GM23338 (cell line): ENCODE measurements around the gene RAB4A. TPM values are rescaled to one million over a fixed set of nuclear protein-coding genes. Genes with fewer than 3 reads are reported as not detected.

ENCODE experiments used
- ATAC-seq: fragments of 200-7000 bp; cut with Tn5 transposase; 3 replicates; pipeline ENCODE4 v1.9.1; 2020
- DNase-seq: peaks from one replicate; pipeline ENCODE4 v3.0.0-alpha.2; 2015; ENCODE audit warnings: low spot score
- H2AFZ ChIP-seq: fragments of 200-600 bp; sonication (generic); 2 replicates; pipeline ENCODE4 v1.8.0; 2016; ENCODE audit warnings: antibody characterized with exemption, mild to moderate bottlenecking, moderate library complexity
- H3F3A ChIP-seq: fragments of 200-600 bp; sonication (generic); replicated peaks from 2 replicates; pipeline ENCODE4 v1.8.0; 2017; ENCODE audit warnings: antibody characterized with exemption, mixed run types, low read depth
- H3K27ac ChIP-seq: fragments of 200-600 bp; sonication (generic); 2 replicates; pipeline ENCODE4 v1.6.1; 2016; ENCODE audit warnings: low read depth
- H3K27me3 ChIP-seq: fragments of 200-600 bp; sonication (generic); 2 replicates; pipeline ENCODE4 v1.8.0; 2016; ENCODE audit warnings: mild to moderate bottlenecking, mixed run types, moderate library complexity; ENCODE audit not compliant: insufficient read depth
- H3K36me3 ChIP-seq: fragments of 200-600 bp; sonication (generic); 2 replicates; pipeline ENCODE4 v1.8.0; 2016; ENCODE audit warnings: mild to moderate bottlenecking; ENCODE audit not compliant: insufficient read depth
- H3K4me1 ChIP-seq: fragments of 200-600 bp; sonication (generic); 2 replicates; pipeline ENCODE4 v1.8.0; 2016; ENCODE audit warnings: mild to moderate bottlenecking, moderate library complexity; ENCODE audit not compliant: insufficient read depth
- H3K4me2 ChIP-seq: fragments of 200-600 bp; sonication (generic); 2 replicates; pipeline ENCODE4 v1.7.1; 2017; ENCODE audit warnings: mixed run types
- H3K4me3 ChIP-seq: fragments of 200-600 bp; sonication (generic); 2 replicates; pipeline ENCODE4 v1.6.1; 2016; ENCODE audit warnings: mixed run types
- H3K79me2 ChIP-seq: fragments of 200-600 bp; sonication (generic); replicated peaks from 2 replicates; pipeline ENCODE4 v1.8.0; 2017; ENCODE audit warnings: mild to moderate bottlenecking; ENCODE audit not compliant: insufficient read depth
- H3K9me2 ChIP-seq: fragments of 200-600 bp; sonication (generic); 2 replicates; pipeline ENCODE4 v1.8.0; 2017; ENCODE audit not compliant: insufficient read depth
- H4K20me1 ChIP-seq: fragments of 200-600 bp; sonication (generic); replicated peaks from 2 replicates; pipeline ENCODE4 v1.8.0; 2017; ENCODE audit warnings: mild to moderate bottlenecking; ENCODE audit not compliant: insufficient read depth
- H3K27ac Mint-ChIP-seq: 2 replicates; pipeline ENCODE4 v1.8.0; 2020; ENCODE audit warnings: inconsistent platforms, mild to moderate bottlenecking, moderate library complexity, mixed read lengths
- H3K27me3 Mint-ChIP-seq: 3 replicates; pipeline ENCODE4 v1.8.0; 2022; ENCODE audit warnings: low read depth, mild to moderate bottlenecking, moderate library complexity, mixed read lengths, inconsistent platforms; ENCODE audit not compliant: insufficient read depth, poor library complexity
- H3K36me3 Mint-ChIP-seq: 3 replicates; pipeline ENCODE4 v1.8.0; 2021; ENCODE audit warnings: low read depth, mild to moderate bottlenecking, inconsistent platforms, moderate library complexity, mixed read lengths
- H3K4me1 Mint-ChIP-seq: 3 replicates; pipeline ENCODE4 v1.8.0; 2020; ENCODE audit warnings: mild to moderate bottlenecking, inconsistent platforms, mixed read lengths
- H3K4me3 Mint-ChIP-seq: 3 replicates; pipeline ENCODE4 v1.8.0; 2021; ENCODE audit warnings: moderate library complexity, mild to moderate bottlenecking, inconsistent platforms, mixed read lengths
- H3K9me3 Mint-ChIP-seq: 3 replicates; pipeline ENCODE4 v1.8.0; 2020; ENCODE audit warnings: moderate library complexity, mild to moderate bottlenecking, inconsistent platforms, mixed read lengths
- CREB1 ChIP-seq: fragments of 250-450 bp; sonication (Bioruptor Pico); IDR thresholded peaks from 2 replicates; pipeline ENCODE4 v1.5.0; 2020; ENCODE audit warnings: low read depth, mild to moderate bottlenecking, moderate library complexity
- EZH2 ChIP-seq: fragments of 200-600 bp; sonication (generic); IDR thresholded peaks from one replicate; pipeline ENCODE4 v1.8.0; 2017; ENCODE audit warnings: antibody characterized with exemption, mild to moderate bottlenecking, low read depth; ENCODE audit not compliant: unreplicated experiment
- EZH2phosphoT487 ChIP-seq: fragments of 200-600 bp; sonication (generic); IDR thresholded peaks from one replicate; pipeline ENCODE4 v1.8.1; 2018; ENCODE audit warnings: antibody characterized with exemption; ENCODE audit not compliant: unreplicated experiment
- JUNB ChIP-seq: IDR thresholded peaks from one replicate; pipeline ENCODE4 v1.6.1; 2016; ENCODE audit warnings: antibody characterized with exemption; ENCODE audit not compliant: unreplicated experiment
- NANOG ChIP-seq: IDR thresholded peaks from 2 replicates; pipeline ENCODE4 v1.6.1; 2016; ENCODE audit warnings: antibody characterized with exemption, borderline replicate concordance
- POLR2AphosphoS5 ChIP-seq: IDR thresholded peaks from 2 replicates; pipeline ENCODE4 v1.6.1; 2016; ENCODE audit warnings: antibody characterized with exemption, low read depth
- STAT1 ChIP-seq: IDR thresholded peaks from one replicate; pipeline ENCODE4 v1.6.1; 2016; ENCODE audit warnings: antibody characterized with exemption; ENCODE audit not compliant: unreplicated experiment
- ZNF114 ChIP-seq: fragments of 250-450 bp; sonication (Bioruptor Pico); IDR thresholded peaks from 2 replicates; pipeline ENCODE4 v1.5.0; 2020; ENCODE audit warnings: mild to moderate bottlenecking, moderate library complexity
- ZNF331 ChIP-seq: fragments of 250-450 bp; sonication (Bioruptor Pico); IDR thresholded peaks from 2 replicates; pipeline ENCODE4 v1.5.0; 2020; ENCODE audit warnings: low read depth, mild to moderate bottlenecking, moderate library complexity
- polyA plus RNA-seq: library from polyadenylated mRNA; unstranded; fragments of >200 nt; fragmentation: Nextera tagmentation; extraction: Ambion mirVana; gene quantifications from 2 replicates; pipeline ENCODE4 v1.2.1, GENCODE V29; 2016
- total RNA-seq: library from RNA; depleted of rRNA; stranded (reverse); fragments of >200 nt; shearing (Covaris generic); gene quantifications from 2 replicates; pipeline ENCODE4 v1.2.3, GENCODE V29; 2014
- TF ChIP-seq, protein P1 (sequence below): IDR thresholded peaks from one replicate; pipeline ENCODE4 v1.6.1; 2018; ENCODE audit warnings: antibody characterized with exemption; ENCODE audit not compliant: unreplicated experiment
- TF ChIP-seq, protein P2 (sequence below): IDR thresholded peaks from 2 replicates; pipeline ENCODE4 v1.6.1; 2016; ENCODE audit warnings: antibody characterized with exemption
- TF ChIP-seq, protein P3 (sequence below), 2 experiments: fragments of 200-600 bp in 1 of 2; sonication (generic) in 1 of 2; conservative IDR thresholded peaks; 2 replicates each; pipeline versions ENCODE4 v1.5.1 to v1.6.1; 2016 to 2017; ENCODE audit warnings: antibody characterized with exemption in 2 of 2, low read depth in 2 of 2, mild to moderate bottlenecking in 2 of 2, moderate library complexity in 1 of 2
- TF ChIP-seq, protein P4 (sequence below): fragments of 250-450 bp; sonication (Bioruptor Pico); IDR thresholded peaks from 2 replicates; pipeline ENCODE4 v1.5.0; 2020; ENCODE audit warnings: mild to moderate bottlenecking, moderate library complexity

The RAB4A gene
- total and polyA plus RNA-seq, 2 experiments from 2014 or later, result 37.5 to 50.8 TPM

DNA sequence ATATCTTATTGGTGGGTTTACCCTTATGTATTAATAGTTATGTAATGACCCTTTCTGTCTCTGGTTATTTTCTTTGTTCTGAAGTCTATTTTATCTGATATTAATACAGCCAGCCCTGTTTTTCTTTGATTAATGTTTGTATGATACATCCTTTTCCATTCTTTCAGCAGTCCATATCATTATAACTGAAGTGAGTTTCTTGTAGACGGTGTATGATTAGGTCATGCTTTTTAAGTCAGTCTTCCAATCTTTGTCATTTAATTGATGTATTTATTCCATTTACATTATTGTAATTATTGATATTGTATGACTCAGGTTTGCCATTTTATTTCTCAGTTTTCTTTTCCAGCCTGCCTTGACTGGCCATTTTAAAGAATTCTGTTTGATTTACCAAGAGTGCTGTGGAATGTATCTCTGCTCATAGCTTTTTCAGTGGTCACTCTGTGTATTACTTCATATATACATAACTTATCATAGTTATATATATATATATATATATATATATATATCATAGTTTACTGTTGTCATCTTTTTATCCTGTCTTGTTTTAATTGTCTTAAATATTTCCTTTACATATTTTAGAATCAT lies 10.5 kb downstream of the RAB4A start:
- Mint-ChIP-seq H3K36me3 (no peaks in the 10 kb centered on the region), H3K27me3 (no peaks in the 10 kb centered on the region), H3K4me1 (peaks cover 14% of the 10 kb centered on the region), H3K4me3 (no peak overlapping the region), H3K27ac (no peak overlapping the region), H3K9me3 (no peaks in the 10 kb centered on the region)
- Histone ChIP-seq H3K27me3 (no peaks in the 10 kb centered on the region), H3K9me2 (no peaks in the 10 kb centered on the region), H3K4me3 (no peak overlapping the region), H3K4me1 (peaks cover 11% of the 10 kb centered on the region; the same call in 1 of the 2 replicates), H4K20me1 (peaks cover 22% of the 10 kb centered on the region), H3K36me3 (no peaks in the 10 kb centered on the region), H3K27ac (no peak overlapping the region), H3F3A (no peaks in the 10 kb centered on the region), H2AFZ (no peak overlapping the region), H3K4me2 (no peak overlapping the region), H3K79me2 (peaks cover 99% of the 10 kb centered on the region)
- no peak for DNase-seq
- TF ChIP-seq JUNB, result no peak
- no peak for TF ChIP-seq STAT1
- TF ChIP-seq, protein P1, sequence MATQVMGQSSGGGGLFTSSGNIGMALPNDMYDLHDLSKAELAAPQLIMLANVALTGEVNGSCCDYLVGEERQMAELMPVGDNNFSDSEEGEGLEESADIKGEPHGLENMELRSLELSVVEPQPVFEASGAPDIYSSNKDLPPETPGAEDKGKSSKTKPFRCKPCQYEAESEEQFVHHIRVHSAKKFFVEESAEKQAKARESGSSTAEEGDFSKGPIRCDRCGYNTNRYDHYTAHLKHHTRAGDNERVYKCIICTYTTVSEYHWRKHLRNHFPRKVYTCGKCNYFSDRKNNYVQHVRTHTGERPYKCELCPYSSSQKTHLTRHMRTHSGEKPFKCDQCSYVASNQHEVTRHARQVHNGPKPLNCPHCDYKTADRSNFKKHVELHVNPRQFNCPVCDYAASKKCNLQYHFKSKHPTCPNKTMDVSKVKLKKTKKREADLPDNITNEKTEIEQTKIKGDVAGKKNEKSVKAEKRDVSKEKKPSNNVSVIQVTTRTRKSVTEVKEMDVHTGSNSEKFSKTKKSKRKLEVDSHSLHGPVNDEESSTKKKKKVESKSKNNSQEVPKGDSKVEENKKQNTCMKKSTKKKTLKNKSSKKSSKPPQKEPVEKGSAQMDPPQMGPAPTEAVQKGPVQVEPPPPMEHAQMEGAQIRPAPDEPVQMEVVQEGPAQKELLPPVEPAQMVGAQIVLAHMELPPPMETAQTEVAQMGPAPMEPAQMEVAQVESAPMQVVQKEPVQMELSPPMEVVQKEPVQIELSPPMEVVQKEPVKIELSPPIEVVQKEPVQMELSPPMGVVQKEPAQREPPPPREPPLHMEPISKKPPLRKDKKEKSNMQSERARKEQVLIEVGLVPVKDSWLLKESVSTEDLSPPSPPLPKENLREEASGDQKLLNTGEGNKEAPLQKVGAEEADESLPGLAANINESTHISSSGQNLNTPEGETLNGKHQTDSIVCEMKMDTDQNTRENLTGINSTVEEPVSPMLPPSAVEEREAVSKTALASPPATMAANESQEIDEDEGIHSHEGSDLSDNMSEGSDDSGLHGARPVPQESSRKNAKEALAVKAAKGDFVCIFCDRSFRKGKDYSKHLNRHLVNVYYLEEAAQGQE, result no peak
- TF ChIP-seq, protein P2, sequence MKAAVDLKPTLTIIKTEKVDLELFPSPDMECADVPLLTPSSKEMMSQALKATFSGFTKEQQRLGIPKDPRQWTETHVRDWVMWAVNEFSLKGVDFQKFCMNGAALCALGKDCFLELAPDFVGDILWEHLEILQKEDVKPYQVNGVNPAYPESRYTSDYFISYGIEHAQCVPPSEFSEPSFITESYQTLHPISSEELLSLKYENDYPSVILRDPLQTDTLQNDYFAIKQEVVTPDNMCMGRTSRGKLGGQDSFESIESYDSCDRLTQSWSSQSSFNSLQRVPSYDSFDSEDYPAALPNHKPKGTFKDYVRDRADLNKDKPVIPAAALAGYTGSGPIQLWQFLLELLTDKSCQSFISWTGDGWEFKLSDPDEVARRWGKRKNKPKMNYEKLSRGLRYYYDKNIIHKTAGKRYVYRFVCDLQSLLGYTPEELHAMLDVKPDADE, result no peak
- TF ChIP-seq ZNF114, result no peak
- TF ChIP-seq, protein P3, sequence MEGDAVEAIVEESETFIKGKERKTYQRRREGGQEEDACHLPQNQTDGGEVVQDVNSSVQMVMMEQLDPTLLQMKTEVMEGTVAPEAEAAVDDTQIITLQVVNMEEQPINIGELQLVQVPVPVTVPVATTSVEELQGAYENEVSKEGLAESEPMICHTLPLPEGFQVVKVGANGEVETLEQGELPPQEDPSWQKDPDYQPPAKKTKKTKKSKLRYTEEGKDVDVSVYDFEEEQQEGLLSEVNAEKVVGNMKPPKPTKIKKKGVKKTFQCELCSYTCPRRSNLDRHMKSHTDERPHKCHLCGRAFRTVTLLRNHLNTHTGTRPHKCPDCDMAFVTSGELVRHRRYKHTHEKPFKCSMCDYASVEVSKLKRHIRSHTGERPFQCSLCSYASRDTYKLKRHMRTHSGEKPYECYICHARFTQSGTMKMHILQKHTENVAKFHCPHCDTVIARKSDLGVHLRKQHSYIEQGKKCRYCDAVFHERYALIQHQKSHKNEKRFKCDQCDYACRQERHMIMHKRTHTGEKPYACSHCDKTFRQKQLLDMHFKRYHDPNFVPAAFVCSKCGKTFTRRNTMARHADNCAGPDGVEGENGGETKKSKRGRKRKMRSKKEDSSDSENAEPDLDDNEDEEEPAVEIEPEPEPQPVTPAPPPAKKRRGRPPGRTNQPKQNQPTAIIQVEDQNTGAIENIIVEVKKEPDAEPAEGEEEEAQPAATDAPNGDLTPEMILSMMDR (conservative IDR thresholded peaks at IDR 0.05; ENCODE audit: low read depth in 2 of 2), result no peak
- TF ChIP-seq POLR2AphosphoS5, result no peak
- TF ChIP-seq EZH2phosphoT487, result no peak
- no peak for TF ChIP-seq ZNF331
- TF ChIP-seq, protein P4, sequence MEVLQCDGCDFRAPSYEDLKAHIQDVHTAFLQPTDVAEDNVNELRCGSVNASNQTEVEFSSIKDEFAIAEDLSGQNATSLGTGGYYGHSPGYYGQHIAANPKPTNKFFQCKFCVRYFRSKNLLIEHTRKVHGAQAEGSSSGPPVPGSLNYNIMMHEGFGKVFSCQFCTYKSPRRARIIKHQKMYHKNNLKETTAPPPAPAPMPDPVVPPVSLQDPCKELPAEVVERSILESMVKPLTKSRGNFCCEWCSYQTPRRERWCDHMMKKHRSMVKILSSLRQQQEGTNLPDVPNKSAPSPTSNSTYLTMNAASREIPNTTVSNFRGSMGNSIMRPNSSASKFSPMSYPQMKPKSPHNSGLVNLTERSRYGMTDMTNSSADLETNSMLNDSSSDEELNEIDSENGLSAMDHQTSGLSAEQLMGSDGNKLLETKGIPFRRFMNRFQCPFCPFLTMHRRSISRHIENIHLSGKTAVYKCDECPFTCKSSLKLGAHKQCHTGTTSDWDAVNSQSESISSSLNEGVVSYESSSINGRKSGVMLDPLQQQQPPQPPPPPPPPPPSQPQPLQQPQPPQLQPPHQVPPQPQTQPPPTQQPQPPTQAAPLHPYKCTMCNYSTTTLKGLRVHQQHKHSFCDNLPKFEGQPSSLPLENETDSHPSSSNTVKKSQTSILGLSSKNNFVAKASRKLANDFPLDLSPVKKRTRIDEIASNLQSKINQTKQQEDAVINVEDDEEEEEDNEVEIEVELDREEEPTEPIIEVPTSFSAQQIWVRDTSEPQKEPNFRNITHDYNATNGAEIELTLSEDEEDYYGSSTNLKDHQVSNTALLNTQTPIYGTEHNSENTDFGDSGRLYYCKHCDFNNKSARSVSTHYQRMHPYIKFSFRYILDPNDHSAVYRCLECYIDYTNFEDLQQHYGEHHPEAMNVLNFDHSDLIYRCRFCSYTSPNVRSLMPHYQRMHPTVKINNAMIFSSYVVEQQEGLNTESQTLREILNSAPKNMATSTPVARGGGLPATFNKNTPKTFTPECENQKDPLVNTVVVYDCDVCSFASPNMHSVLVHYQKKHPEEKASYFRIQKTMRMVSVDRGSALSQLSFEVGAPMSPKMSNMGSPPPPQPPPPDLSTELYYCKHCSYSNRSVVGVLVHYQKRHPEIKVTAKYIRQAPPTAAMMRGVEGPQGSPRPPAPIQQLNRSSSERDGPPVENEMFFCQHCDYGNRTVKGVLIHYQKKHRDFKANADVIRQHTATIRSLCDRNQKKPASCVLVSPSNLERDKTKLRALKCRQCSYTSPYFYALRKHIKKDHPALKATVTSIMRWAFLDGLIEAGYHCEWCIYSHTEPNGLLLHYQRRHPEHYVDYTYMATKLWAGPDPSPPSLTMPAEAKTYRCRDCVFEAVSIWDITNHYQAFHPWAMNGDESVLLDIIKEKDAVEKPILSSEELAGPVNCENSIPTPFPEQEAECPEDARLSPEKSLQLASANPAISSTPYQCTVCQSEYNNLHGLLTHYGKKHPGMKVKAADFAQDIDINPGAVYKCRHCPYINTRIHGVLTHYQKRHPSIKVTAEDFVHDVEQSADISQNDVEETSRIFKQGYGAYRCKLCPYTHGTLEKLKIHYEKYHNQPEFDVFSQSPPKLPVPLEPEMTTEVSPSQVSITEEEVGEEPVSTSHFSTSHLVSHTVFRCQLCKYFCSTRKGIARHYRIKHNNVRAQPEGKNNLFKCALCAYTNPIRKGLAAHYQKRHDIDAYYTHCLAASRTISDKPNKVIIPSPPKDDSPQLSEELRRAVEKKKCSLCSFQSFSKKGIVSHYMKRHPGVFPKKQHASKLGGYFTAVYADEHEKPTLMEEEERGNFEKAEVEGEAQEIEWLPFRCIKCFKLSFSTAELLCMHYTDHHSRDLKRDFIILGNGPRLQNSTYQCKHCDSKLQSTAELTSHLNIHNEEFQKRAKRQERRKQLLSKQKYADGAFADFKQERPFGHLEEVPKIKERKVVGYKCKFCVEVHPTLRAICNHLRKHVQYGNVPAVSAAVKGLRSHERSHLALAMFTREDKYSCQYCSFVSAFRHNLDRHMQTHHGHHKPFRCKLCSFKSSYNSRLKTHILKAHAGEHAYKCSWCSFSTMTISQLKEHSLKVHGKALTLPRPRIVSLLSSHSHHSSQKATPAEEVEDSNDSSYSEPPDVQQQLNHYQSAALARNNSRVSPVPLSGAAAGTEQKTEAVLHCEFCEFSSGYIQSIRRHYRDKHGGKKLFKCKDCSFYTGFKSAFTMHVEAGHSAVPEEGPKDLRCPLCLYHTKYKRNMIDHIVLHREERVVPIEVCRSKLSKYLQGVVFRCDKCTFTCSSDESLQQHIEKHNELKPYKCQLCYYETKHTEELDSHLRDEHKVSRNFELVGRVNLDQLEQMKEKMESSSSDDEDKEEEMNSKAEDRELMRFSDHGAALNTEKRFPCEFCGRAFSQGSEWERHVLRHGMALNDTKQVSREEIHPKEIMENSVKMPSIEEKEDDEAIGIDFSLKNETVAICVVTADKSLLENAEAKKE, result no peak
- no peak for TF ChIP-seq CREB1 (CRISPR knock-in tag)
- no peak for TF ChIP-seq NANOG
- TF ChIP-seq EZH2, result no peak
- no peak for ATAC-seq
